Measurements from ENCODE around the gene NR2E3.
"Not testable (repeated sequence)": the region's sequence is repeated elsewhere in the genome, so short reads cannot be mapped to it uniquely, and the experiment has no call there.

The NR2E3 gene

DNA sequence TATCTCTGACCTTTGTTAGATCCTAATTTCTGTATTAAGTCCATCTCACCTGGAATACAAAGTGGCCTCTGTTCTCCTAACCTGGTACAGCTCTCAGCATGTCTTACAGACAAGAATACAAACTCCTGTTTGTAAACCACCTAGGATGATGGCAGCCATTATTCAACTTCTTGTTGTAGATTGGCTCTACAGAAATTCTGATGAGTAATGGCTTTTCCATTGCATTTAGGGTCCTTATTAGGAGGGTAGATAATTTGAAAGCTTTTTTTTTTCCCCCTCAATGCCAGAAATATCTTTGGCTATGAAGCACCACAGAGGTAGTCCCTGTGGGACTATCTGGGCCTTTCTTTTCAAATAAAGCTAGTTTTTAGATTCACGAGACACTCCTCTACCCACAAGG is 9.8 kb downstream of the NR2E3 start:
- DNase-seq: no peak

DNA sequence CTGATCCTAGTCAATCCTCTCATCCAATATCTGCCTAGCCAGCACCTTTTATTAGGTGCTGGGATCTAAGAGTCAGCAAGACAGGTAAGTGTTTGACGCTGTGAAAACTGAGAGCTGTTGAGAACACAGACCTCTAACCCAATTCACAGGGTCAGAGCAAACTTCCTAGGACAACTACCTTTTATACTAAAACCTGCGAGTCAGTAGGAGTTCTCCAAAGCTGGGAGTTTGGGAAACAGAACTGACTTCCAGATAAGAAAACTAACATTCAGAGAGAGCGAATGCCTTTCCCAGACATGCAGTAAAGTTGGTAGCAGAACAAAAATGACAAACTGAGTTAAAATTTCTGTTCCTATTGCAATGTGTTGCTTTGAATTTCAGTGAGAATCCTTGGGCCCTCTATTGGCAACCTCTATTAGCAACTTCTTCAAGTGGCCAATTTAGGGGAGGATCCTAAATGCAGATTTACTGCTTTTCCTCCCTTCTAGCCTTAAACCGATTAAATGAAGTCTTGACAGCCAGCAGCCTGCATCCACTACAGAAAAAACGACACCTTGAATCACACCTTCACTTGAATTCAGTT is 11.3 kb downstream of the NR2E3 start:
- DNase-seq: no peak

DNA sequence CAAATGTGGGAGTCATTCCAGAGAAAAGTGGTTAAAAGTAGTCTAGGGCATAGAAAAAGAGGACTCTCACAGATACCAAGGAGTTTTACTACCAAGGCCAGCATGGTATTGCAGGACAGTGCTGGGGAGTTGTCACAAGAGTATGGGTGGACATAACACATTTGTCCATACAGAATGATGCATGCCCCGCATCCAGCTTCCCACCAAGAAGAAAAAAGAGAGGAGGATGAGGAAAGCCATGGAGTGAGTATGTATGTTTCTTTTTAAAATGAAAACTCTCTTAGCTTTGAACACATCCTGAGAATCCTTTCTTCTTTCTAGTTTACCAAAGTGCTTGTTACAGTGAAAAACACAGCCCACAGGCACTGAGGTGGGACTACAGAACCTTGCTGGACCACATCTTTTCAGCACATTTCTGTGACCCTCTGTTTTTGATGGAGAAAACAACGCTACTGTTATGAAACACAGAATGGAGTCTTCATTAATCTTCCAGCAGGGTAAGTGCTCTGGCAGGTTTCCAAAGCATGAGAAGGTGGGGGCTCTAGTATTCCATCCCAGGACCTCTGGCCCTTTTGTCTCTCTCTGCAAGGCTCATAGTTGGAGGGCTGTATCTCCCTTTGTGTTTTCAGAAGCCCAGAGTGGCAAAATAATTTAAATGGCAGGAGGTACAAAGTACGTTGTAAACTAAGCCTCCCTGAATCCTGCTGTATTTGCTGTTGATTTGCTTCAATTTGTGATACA is 12.7 kb downstream of the NR2E3 start:
- DNase-seq: no peak

DNA sequence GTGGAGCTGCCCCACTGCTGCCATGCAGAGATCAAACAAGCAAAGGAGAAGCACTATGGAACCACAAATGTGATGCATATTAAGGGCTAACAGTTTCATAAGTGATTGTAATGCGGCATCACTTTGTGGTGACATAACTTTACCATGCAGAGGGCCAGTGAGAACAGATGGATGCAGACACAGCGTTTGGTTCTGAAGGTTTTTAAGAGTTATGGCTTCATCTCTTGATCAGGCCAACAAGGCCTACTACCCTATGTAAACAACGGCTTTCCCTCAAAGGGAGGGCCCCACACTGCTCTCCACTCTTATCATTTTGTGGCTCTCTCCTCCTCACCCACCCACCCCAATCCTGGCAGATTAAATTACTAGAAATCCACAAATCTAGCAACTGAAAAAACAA is 13.4 kb downstream of the NR2E3 start:
- no peak for DNase-seq

DNA sequence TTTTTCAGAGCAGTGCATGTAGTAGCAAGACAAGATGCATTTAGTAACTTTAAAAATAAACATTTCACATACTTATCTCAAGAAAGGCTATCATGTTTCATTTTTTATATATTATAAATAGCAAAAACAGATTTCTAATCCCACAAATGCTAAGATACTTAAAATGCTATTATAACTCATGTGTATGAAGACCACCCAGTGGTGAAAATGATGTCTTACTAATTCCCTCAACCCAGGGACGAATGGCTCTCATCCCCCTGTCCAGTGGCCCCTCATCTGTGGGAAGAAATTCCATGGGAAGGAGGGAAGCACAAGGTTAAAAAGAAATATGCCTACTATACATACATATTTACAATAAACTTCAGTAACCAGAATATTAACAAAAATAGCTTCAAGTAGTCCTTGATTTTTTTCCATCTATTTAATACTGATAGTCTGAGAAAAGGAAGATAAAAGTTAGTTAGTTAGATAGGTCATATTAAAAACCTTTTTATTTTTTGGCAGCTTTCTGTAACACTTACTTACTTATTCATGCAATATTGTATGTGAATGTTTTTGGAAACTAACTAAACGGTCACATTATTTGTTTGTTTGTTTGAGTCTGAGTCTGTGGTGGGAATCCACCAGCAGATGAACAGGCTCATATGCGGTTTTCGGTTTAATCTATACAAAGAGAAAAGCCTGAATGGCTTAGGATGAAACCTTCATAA is 14.8 kb downstream of the NR2E3 start:
- DNase-seq: no peak

DNA sequence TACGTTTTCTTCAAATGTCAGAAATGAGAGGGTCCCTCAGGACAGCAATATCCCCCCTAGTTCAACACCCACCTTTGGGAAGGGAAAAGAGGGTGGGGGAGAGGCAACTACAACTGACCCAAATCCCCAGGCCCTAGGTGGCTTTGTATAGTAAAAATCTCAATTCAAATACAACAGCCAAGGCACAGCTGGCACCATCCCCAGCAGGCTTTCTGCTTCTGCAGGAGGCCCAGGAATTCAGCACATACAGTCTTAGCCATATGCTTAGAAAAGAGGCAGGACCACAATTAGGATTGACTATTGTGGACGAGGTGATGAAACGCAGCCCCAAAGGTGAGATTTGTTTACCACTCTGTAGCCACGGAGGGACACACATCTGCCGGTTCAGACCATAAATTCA is 15.8 kb downstream of the NR2E3 start:
- DNase-seq: no peak

DNA sequence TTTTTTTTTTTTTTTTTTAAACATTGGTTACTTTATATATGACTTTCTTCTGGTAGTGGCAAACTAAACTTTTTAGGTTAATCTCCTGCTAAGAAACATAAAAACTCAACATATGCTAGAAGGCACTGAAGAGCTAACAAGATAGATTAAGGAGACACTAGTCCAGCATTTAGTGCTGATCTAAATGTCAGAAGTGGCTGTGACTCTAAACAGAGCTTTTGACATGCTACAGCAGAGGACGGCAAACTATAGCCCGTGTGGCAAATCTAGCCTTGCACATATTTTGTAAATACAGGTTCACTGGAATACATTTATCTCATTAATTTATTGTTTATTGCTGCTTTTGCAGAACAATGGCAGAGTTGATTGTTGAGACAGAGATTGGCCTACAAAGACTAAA is 20.6 kb downstream of the NR2E3 start:
- DNase-seq: no peak

DNA sequence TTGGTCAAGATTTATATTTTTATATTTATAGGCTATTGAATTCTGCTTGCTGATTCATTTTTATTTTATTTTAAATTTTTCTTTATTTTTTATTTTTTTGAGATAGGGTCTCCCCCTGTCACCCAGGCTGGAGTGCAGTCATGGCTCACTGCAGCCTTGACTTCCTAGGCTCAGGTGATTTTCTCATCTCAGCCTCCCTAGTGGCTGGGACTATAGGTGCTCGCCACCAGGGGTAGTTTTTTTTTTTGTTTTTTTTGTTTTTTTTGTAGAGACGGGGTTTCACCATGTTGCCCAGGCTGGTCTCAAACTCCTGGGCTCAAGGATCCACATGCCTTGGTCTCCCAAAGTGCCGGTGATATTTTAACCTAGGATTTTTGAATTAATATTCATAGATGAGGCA is 31.2 kb downstream of the NR2E3 start:
- no peak for DNase-seq

DNA sequence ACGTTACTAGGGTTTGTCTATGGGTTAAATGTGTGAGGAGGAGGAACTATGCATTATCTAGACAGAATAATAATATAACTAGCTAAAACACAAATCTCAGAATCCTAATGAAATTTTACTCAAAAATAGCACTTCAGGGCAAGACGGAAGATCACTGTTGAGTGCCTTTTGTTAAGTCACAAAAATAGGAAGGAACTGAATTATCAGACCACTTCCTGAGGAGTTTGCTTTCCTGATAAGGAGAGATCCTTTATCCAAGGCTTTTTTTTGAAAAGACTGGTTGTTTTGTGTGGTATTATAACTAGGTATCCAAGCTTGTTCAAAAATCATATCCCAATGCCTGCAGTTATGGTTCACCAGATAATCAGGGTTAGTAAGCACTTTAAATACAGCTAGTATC is 34.6 kb downstream of the NR2E3 start:
- no peak for DNase-seq

DNA sequence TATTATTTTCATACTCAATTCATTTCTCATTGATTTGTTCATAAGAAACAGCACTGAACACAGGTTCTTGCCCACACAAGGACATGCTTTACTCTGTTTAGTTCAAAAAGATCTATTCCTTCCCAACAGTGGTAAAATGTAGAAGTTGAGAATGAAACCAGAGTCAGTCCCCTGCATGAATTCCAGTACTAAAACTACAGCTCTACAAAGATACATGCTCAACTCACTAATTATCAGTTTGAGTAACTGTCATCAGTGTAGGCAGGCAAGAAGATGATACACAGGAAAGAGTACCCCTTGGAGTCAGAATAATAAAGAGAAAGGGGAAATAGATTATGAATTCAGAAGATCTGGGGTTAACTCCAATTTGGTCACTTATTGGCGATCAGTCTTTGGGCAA is 43.2 kb downstream of the NR2E3 start:
- no peak for DNase-seq

DNA sequence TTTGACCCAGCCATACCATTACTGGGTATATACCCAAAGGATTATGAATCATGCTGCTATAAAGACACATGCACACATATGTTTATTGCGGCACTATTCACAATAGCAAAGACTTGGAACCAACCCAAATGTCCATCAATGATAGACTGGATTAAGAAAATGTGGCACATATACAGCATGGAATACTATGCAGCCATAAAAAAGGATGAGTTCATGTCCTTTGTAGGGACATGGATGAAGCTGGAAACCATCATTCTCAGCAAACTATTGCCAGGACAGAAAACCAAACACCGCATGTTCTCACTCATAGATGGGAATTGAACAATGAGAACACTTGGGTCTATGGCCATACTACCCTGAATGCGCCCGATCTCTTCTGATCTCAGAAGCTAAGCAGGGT is 47.9 kb downstream of the NR2E3 start:
- DNase-seq: not testable (repeated sequence)

Measured in CD4-positive, alpha-beta T cell treated with Interferon gamma for 1 hour (primary cell).